ENCODE data around the gene NOG. TPM values are rescaled to one million over a fixed set of nuclear protein-coding genes. Genes with fewer than 3 reads are reported as not detected.

The NOG gene
- total RNA-seq, 6 experiments from 2014 or later, result 0.11 to 0.29 TPM; not detected in 4

Small RNAs within 50 kb of the gene (small RNA-seq; reads per million reads assigned to genes)
- 0 reads per million in 2 experiments for gene RPL39P33

Other genes with a start within 250 kb of the NOG start
- gene C17orf67, start 240.2 kb downstream of the NOG start, total RNA-seq, result 1 to 10 TPM in 1 of 6 experiments, under 1 TPM in 5; 0.31 to 1.1 (median 0.78) TPM
- 10 to 100 TPM in 1 of 6 experiments, 1 to 10 TPM in 5; 2.2 to 10.4 (median 3.4) TPM for gene DGKE, start 240.5 kb downstream of the NOG start, total RNA-seq